IMR-90 (cell line): ENCODE measurements around the gene TCF19. TPM values are rescaled to one million over a fixed set of nuclear protein-coding genes. Genes with fewer than 3 reads are reported as not detected.
A peak's percentile ranks its signal among the peaks of the same experiment; 100 is the strongest.

Source experiments
- ATAC-seq: fragments of 200-7000 bp; cut with Tn5 transposase; 2 replicates; pipeline ENCODE4 v1.9.1; 2020; ENCODE audit warnings: low read depth, mild to moderate bottlenecking, moderate library complexity
- BruUV-seq: library from RNA; stranded (reverse); fragments of 400-500 nt; replicated peaks from 2 replicates; lab custom pipeline; 2021; lab: Mats Ljungman, UMichigan
- CTCF ChIA-PET: fragments of 300-600 bp; formaldehyde crosslinking; extraction: SDS; loops from one replicate; lab custom pipeline; 2021; ENCODE audit warnings: antibody characterized with exemption; lab: Yijun Ruan, JAX
- POLR2A ChIA-PET: fragments of 300-600 bp; sonication (Branson Sonifier 250); formaldehyde crosslinking; loops from one replicate; lab custom pipeline; 2022; ENCODE audit warnings: antibody characterized with exemption; ENCODE audit not compliant: unreplicated experiment; lab: Charles Lee
- DNase-seq: peaks from one replicate; pipeline ENCODE4 v3.0.0; 2013
- H2AFZ ChIP-seq: replicated peaks from 2 replicates; pipeline ENCODE3; 2013; ENCODE audit warnings: low read length, mild to moderate bottlenecking; ENCODE audit not compliant: poor library complexity
- H2AK5ac ChIP-seq: 2 replicates; pipeline ENCODE4 v1.6.1; 2013; ENCODE audit warnings: low read depth, low read length, inconsistent platforms
- H2AK9ac ChIP-seq: replicated peaks from 2 replicates; pipeline ENCODE3; 2013; ENCODE audit warnings: mild to moderate bottlenecking, low read depth, low read length, moderate library complexity; ENCODE audit not compliant: poor library complexity
- H2BK120ac ChIP-seq: 2 replicates; pipeline ENCODE4 v1.6.1; 2013; ENCODE audit warnings: low read depth, low read length, inconsistent platforms
- H2BK15ac ChIP-seq: 3 replicates; pipeline ENCODE4 v1.6.1; 2013; ENCODE audit warnings: low read depth, low read length, inconsistent platforms
- H2BK20ac ChIP-seq: 2 replicates; pipeline ENCODE4 v1.6.1; 2013; ENCODE audit warnings: low read depth, mild to moderate bottlenecking, inconsistent platforms, low read length, moderate library complexity
- H2BK5ac ChIP-seq: 2 replicates; pipeline ENCODE4 v1.6.1; 2013; ENCODE audit warnings: mild to moderate bottlenecking, low read depth, low read length, inconsistent platforms; ENCODE audit not compliant: poor library complexity, severe bottlenecking
- H3K14ac ChIP-seq: replicated peaks from 2 replicates; pipeline ENCODE4 v1.6.1; 2013; ENCODE audit warnings: low read depth, low read length, inconsistent platforms
- H3K18ac ChIP-seq: 2 replicates; pipeline ENCODE4 v1.6.1; 2013; ENCODE audit warnings: low read depth, low read length, control low read depth
- H3K23ac ChIP-seq: 2 replicates; pipeline ENCODE4 v1.6.1; 2013; ENCODE audit warnings: low read depth, low read length, inconsistent platforms
- H3K27ac ChIP-seq: 2 replicates; pipeline ENCODE4 v1.5.1; 2013; ENCODE audit warnings: mild to moderate bottlenecking, control low read depth, low read length; ENCODE audit not compliant: insufficient read depth
- H3K27me3 ChIP-seq: 2 replicates; pipeline ENCODE4 v1.6.1; 2013; ENCODE audit warnings: low read length; ENCODE audit not compliant: control insufficient read depth, insufficient read depth
- H3K36me3 ChIP-seq: 2 replicates; pipeline ENCODE4 v1.6.1; 2013; ENCODE audit warnings: low read length, mixed read lengths; ENCODE audit not compliant: control insufficient read depth, insufficient read depth
- H3K4ac ChIP-seq: 2 replicates; pipeline ENCODE4 v1.6.1; 2013; ENCODE audit warnings: low read depth, low read length, inconsistent platforms
- H3K4me1 ChIP-seq: 2 replicates; pipeline ENCODE4 v1.6.1; 2013; ENCODE audit warnings: low read length, mixed read lengths; ENCODE audit not compliant: control insufficient read depth, insufficient read depth
- H3K4me2 ChIP-seq: 2 replicates; pipeline ENCODE4 v1.6.1; 2013; ENCODE audit warnings: low read depth, mild to moderate bottlenecking, control low read depth, low read length, moderate library complexity
- H3K4me3 ChIP-seq: 2 replicates; pipeline ENCODE4 v1.5.1; 2013; ENCODE audit warnings: low read depth, mild to moderate bottlenecking, control low read depth, low read length, moderate library complexity; ENCODE audit not compliant: insufficient read depth
- H3K56ac ChIP-seq: 2 replicates; pipeline ENCODE4 v1.6.1; 2013; ENCODE audit warnings: low read length, inconsistent platforms; ENCODE audit not compliant: insufficient read depth; ENCODE audit errors: extremely low read depth
- H3K79me1 ChIP-seq, 2 experiments: 2 replicates each; pipeline ENCODE4 v1.6.1; 2013; ENCODE audit warnings: low read length in 2 of 2, inconsistent platforms in 1 of 2, low read depth in 1 of 2
- H3K9ac ChIP-seq: 2 replicates; pipeline ENCODE4 v1.6.1; 2013; ENCODE audit warnings: low read depth, low read length, control low read depth
- H3K9me1 ChIP-seq: 2 replicates; pipeline ENCODE4 v1.6.1; 2013; ENCODE audit warnings: low read length, inconsistent platforms; ENCODE audit not compliant: insufficient read depth
- H3K9me3 ChIP-seq: 2 replicates; pipeline ENCODE4 v1.6.1; 2013; ENCODE audit warnings: low read length; ENCODE audit not compliant: control insufficient read depth, insufficient read depth
- H4K20me1 ChIP-seq: 2 replicates; pipeline ENCODE4 v1.6.1; 2013; ENCODE audit warnings: low read length, inconsistent platforms; ENCODE audit not compliant: insufficient read depth
- H4K5ac ChIP-seq: 2 replicates; pipeline ENCODE4 v1.6.1; 2013; ENCODE audit warnings: mild to moderate bottlenecking, low read depth, low read length, control low read depth
- H4K8ac ChIP-seq, 2 experiments: 2 replicates each; pipeline ENCODE4 v1.6.1; 2013; ENCODE audit warnings: low read depth in 2 of 2, low read length in 2 of 2, control low read depth in 1 of 2, inconsistent platforms in 1 of 2
- H4K91ac ChIP-seq: 2 replicates; pipeline ENCODE4 v1.6.1; 2013; ENCODE audit warnings: low read depth, low read length, inconsistent platforms; ENCODE audit not compliant: insufficient read depth
- BHLHE40 ChIP-seq: fragments of 150-350 bp; IDR thresholded peaks from 2 replicates; pipeline ENCODE4 v1.6.1; 2016; ENCODE audit warnings: mild to moderate bottlenecking, low read depth, low read length
- CEBPB ChIP-seq: IDR thresholded peaks from 2 replicates; pipeline ENCODE4 v1.6.1; 2012; ENCODE audit warnings: low read depth, low read length, improper control_type of control experiment
- CHD1 ChIP-seq: IDR thresholded peaks from 2 replicates; pipeline ENCODE4 v1.6.1; 2012; ENCODE audit warnings: low read depth, low read length, improper control_type of control experiment
- CTCF ChIP-seq: conservative IDR thresholded peaks from 2 replicates; pipeline ENCODE4 v1.5.1; 2012; ENCODE audit warnings: mild to moderate bottlenecking, low read depth, low read length, improper control_type of control experiment
- ELK1 ChIP-seq: fragments of 150-350 bp; IDR thresholded peaks from 2 replicates; pipeline ENCODE4 v1.6.1; 2016; ENCODE audit warnings: low read depth, mild to moderate bottlenecking, low read length, moderate library complexity, borderline replicate concordance
- FOS ChIP-seq: fragments of 150-350 bp; IDR thresholded peaks from 2 replicates; pipeline ENCODE4 v1.6.1; 2016; ENCODE audit warnings: low read depth, low read length
- MAFK ChIP-seq: IDR thresholded peaks from 2 replicates; pipeline ENCODE4 v1.6.1; 2012; ENCODE audit warnings: low read depth, low read length, improper control_type of control experiment
- MAZ ChIP-seq: IDR thresholded peaks from 2 replicates; pipeline ENCODE4 v1.6.1; 2012; ENCODE audit warnings: low read depth, mild to moderate bottlenecking, low read length, improper control_type of control experiment, moderate library complexity, borderline replicate concordance
- MXI1 ChIP-seq: IDR thresholded peaks from 2 replicates; pipeline ENCODE4 v1.6.1; 2012; ENCODE audit warnings: low read depth, mild to moderate bottlenecking, low read length, moderate library complexity, borderline replicate concordance
- NFE2L2 ChIP-seq: fragments of 150-350 bp; IDR thresholded peaks from 2 replicates; pipeline ENCODE4 v1.6.1; 2016; ENCODE audit warnings: low read depth, mild to moderate bottlenecking, low read length
- POLR2A ChIP-seq: IDR thresholded peaks from 2 replicates; pipeline ENCODE4 v1.6.1; 2012; ENCODE audit warnings: mild to moderate bottlenecking, low read depth, low read length
- RCOR1 ChIP-seq: IDR thresholded peaks from 2 replicates; pipeline ENCODE4 v1.6.1; 2012; ENCODE audit warnings: mild to moderate bottlenecking, low read length, improper control_type of control experiment; ENCODE audit not compliant: insufficient replicate concordance
- RFX5 ChIP-seq: IDR thresholded peaks from 2 replicates; pipeline ENCODE4 v1.8.0; 2012; ENCODE audit warnings: low read depth, mild to moderate bottlenecking, low read length, moderate library complexity
- USF2 ChIP-seq: fragments of 150-350 bp; IDR thresholded peaks from 2 replicates; pipeline ENCODE4 v1.6.1; 2017; ENCODE audit warnings: mild to moderate bottlenecking, antibody characterized with exemption, low read length, low read depth
- WGBS, 2 experiments: methylation state at CpG; one replicate each; pipeline versions ENCODE4 v1.1.5 to v1.1.7; 2013; ENCODE audit warnings: missing lambda C conversion rate in 2 of 2; ENCODE audit not compliant: insufficient read length in 1 of 2; ENCODE audit errors: extremely low coverage in 2 of 2; 5-methylcytosine and 5-hydroxymethylcytosine counted together
- dilution Hi-C: fragments of 300-500 bp; cut with HindIII; formaldehyde crosslinking; loops from one replicate; pipeline ENCODE4 v1.14.3; 2018; ENCODE audit warnings: low sequenced_read_pairs; ENCODE audit not compliant: unreplicated experiment
- in situ Hi-C: fragments of 300-500 bp; cut with MboI; formaldehyde crosslinking; loops from 3 replicates; pipeline ENCODE4 v1.14.3; 2019; ENCODE audit warnings: low sequenced_read_pairs, inconsistent platforms, mixed read lengths
- intact Hi-C: fragments of 100-400 bp; cut with micrococcal nuclease; formaldehyde crosslinking; loops from 2 replicates; pipeline ENCODE4 v1.10.0; 2022
- polyA plus RNA-seq, 3 experiments: library from polyadenylated mRNA; depleted of rRNA; stranded (reverse); fragments of >200 nt; gene quantifications; 2 replicates each; pipeline ENCODE4 v1.2.3, GENCODE V29; 2012; ENCODE audit warnings: low replicate concordance in 1 of 3
- total RNA-seq: library from RNA; depleted of rRNA; stranded (reverse); fragments of >200 nt; gene quantifications from 2 replicates; pipeline ENCODE4 v1.2.3, GENCODE V29; 2012

TCF19 gene
- total and polyA plus RNA-seq, 2 of the 4 experiments (the other 2 are of a cell fraction), result 13.1 to 14.2 TPM

- Histone ChIP-seq H3K9me1 (peaks cover 15% of the 10 kb centered on the region), H3K79me1 (no peaks in the 10 kb centered on the region), H3K4me1 (peaks cover 13% of the 10 kb centered on the region), H2BK20ac (no peak overlapping the region; the same call in 1 of the 2 replicates), H3K23ac (0 out of 2 replicates have a peak overlapping the region, but pooled peaks have one; percentile 24), H2AK5ac (peak overlapping the region; percentile 13; the same call in 1 of the 2 replicates), H3K4me2 (no peak overlapping the region), H2BK15ac (no peak overlapping the region), H2BK120ac (0 out of 2 replicates have a peak overlapping the region, but pooled peaks have one; percentile 22), H2AK9ac (peak overlapping the region; percentile 61), H3K27me3 (no peaks in the 10 kb centered on the region), H3K4me3 (no peak overlapping the region), H3K56ac (no peak overlapping the region), H3K14ac (no peak overlapping the region), H3K9me3 (no peaks in the 10 kb centered on the region), H2AFZ (no peak overlapping the region), H3K9ac (no peak overlapping the region), H4K91ac (no peak overlapping the region), H4K20me1 (no peaks in the 10 kb centered on the region; the same call in 1 of the 2 replicates), H3K27ac (no peak overlapping the region), H3K36me3 (peaks cover 18% of the 10 kb centered on the region), H2BK5ac (no peak overlapping the region), H4K8ac (no peak overlapping the region), H3K18ac (no peak overlapping the region), H3K4ac (no peak overlapping the region), H4K5ac (no peak overlapping the region)
- ATAC-seq (no peak), DNase-seq (no peak)
- ChIA-PET CTCF (interaction anchor here (0.9 kb wide), 1 partner anchor 224 kb away, joined by 3 read pairs; no protein-coding TSS in a partner anchor), POLR2A (no interaction called here)
- WGBS, 2 experiments, result no CpG with 5 or more reads among the region's 2 CpGs
- dilution Hi-C loops, result no loop called here
- in situ Hi-C loops, result no loop called here
- no peak for TF ChIP-seq CTCF
- no peak for TF ChIP-seq CEBPB
- no peak for TF ChIP-seq POLR2A
- TF ChIP-seq MXI1, result no peak
- TF ChIP-seq BHLHE40, result no peak
- no peak for TF ChIP-seq RCOR1
- TF ChIP-seq MAFK, result no peak
- no peak for TF ChIP-seq FOS
- no peak for TF ChIP-seq RFX5
- no peak for TF ChIP-seq MAZ
- TF ChIP-seq NFE2L2, result no peak
- no peak for TF ChIP-seq ELK1
- TF ChIP-seq USF2, result no peak
- no peak for TF ChIP-seq CHD1
- BruUV-seq, result no TSS peak
- intact Hi-C loops, result no loop called here
Measured at GRCh38 chr6:31142361-31142761, 16.0 kb upstream of the TCF19 start.
